ENCODE measurements around the gene RAET1L. TPM values are rescaled to one million over a fixed set of nuclear protein-coding genes. Genes with fewer than 3 reads are reported as not detected.

RAET1L gene
- total RNA-seq, 4 donors from 2014 or later: 1.6 to 8.0 (median 4.2) TPM

- no peak overlapping the region for H3K4me3 ChIP-seq
- H3K27me3 ChIP-seq: peaks cover 36% of the 10 kb centered on the region
- H3K36me3 ChIP-seq: no peaks in the 10 kb centered on the region
- TF ChIP-seq EP300 (IDR thresholded peaks at IDR 0.05) (no peak), CTCF (IDR thresholded peaks at IDR 0.05) (no peak), POLR2AphosphoS5 (IDR thresholded peaks at IDR 0.05) (no peak), POLR2A (IDR thresholded peaks at IDR 0.05) (no peak)
- H3K27ac ChIP-seq: no peak overlapping the region
- H3K4me1 ChIP-seq: no peaks in the 10 kb centered on the region
- no peak for DNase-seq (ENCODE audit: low spot score in 2 of 2)
- H3K9me3 ChIP-seq: no peaks in the 10 kb centered on the region
- 93% methylated on average over 6 of the region's 6 CpGs for whole genome bisulfite sequencing
These were observed 33.7 kb upstream of the RAET1L start for GRCh38 chr6:150058986-150059385.

- WGBS: 85% methylated on average over 14 of the region's 14 CpGs
- no peak for DNase-seq (ENCODE audit: low spot score in 2 of 2)
These were observed 33.0 kb upstream of the RAET1L start for GRCh38 chr6:150058231-150058792.

GRCh38 chr6:150057501-150057951 is 32.2 kb upstream of the RAET1L start:
- Histone ChIP-seq H3K4me1 (no peaks in the 10 kb centered on the region), H3K36me3 (no peaks in the 10 kb centered on the region), H3K4me3 (no peak overlapping the region), H3K27ac (no peak overlapping the region), H3K27me3 (peaks cover 49% of the 10 kb centered on the region), H3K9me3 (no peaks in the 10 kb centered on the region)
- no peak for DNase-seq (ENCODE audit: low spot score in 2 of 2)
- TF ChIP-seq POLR2AphosphoS5 (IDR thresholded peaks at IDR 0.05) (no peak), CTCF (IDR thresholded peaks at IDR 0.05) (no peak), POLR2A (IDR thresholded peaks at IDR 0.05) (no peak), EP300 (IDR thresholded peaks at IDR 0.05) (no peak)
- WGBS: 79% methylated on average over 28 of the region's 29 CpGs

More at GRCh38 chr6:150058231-150058792, 33.0 kb upstream of the RAET1L start:
- TF ChIP-seq EP300 (IDR thresholded peaks at IDR 0.05): no peak
- TF ChIP-seq CTCF (IDR thresholded peaks at IDR 0.05): no peak
- TF ChIP-seq POLR2A (IDR thresholded peaks at IDR 0.05): no peak
- no peak for TF ChIP-seq POLR2AphosphoS5 (IDR thresholded peaks at IDR 0.05)
- peaks cover 42% of the 10 kb centered on the region for H3K27me3 ChIP-seq
- H3K27ac ChIP-seq: no peak overlapping the region
- no peaks in the 10 kb centered on the region for H3K4me1 ChIP-seq
- H3K36me3 ChIP-seq: no peaks in the 10 kb centered on the region
- no peak overlapping the region for H3K4me3 ChIP-seq
- no peaks in the 10 kb centered on the region for H3K9me3 ChIP-seq

GRCh38 chr6:150056916-150057315 is 31.6 kb upstream of the RAET1L start:
- WGBS: 65% methylated on average over 4 of the region's 4 CpGs
- peaks cover 55% of the 10 kb centered on the region for H3K27me3 ChIP-seq

GRCh38 chr6:150056156-150056555 is 30.8 kb upstream of the RAET1L start:
- H3K36me3 ChIP-seq: no peaks in the 10 kb centered on the region
- no peaks in the 10 kb centered on the region for H3K4me1 ChIP-seq
- peaks cover 55% of the 10 kb centered on the region for H3K27me3 ChIP-seq
- H3K9me3 ChIP-seq: no peaks in the 10 kb centered on the region
- H3K4me3 ChIP-seq: no peak overlapping the region
- WGBS: 87% methylated on average over 12 of the region's 12 CpGs
- no peak overlapping the region for H3K27ac ChIP-seq
- peak in 1 of 2 donors; percentile 65 for DNase-seq (ENCODE audit: low spot score in 2 of 2)
- TF ChIP-seq EP300 (IDR thresholded peaks at IDR 0.05) (no peak), POLR2A (IDR thresholded peaks at IDR 0.05) (no peak), POLR2AphosphoS5 (IDR thresholded peaks at IDR 0.05) (no peak), CTCF (IDR thresholded peaks at IDR 0.05) (no peak)

More at GRCh38 chr6:150056916-150057315, 31.6 kb upstream of the RAET1L start:
- no peaks in the 10 kb centered on the region for H3K4me1 ChIP-seq
- H3K9me3 ChIP-seq: no peaks in the 10 kb centered on the region
- no peak overlapping the region for H3K4me3 ChIP-seq
- TF ChIP-seq EP300 (IDR thresholded peaks at IDR 0.05) (no peak), POLR2A (IDR thresholded peaks at IDR 0.05) (no peak)
- DNase-seq (ENCODE audit: low spot score in 2 of 2): no peak
- H3K27ac ChIP-seq: no peak overlapping the region
- H3K36me3 ChIP-seq: no peaks in the 10 kb centered on the region
